Stimulated activated CD8-positive, alpha-beta memory T cell treated with anti-CD3 and anti-CD28 coated beads, Interleukin-7, amount 100 ng/mL, for 1 hour (primary cell): Measurements from ENCODE around the gene THUMPD3.

ENCODE experiments used
- DNase-seq, 2 donors: peaks; one replicate each; pipeline ENCODE4 v3.0.0-alpha.2; 2020; ENCODE audit warnings: low read depth in 2 of 2

Gene THUMPD3

GRCh38 chr3:9362731-9363530 is at the start of gene THUMPD3:
TSS of gene THUMPD3 (plus strand) at chr3:9363054. CDS start at chr3:9365069, 2,015 bp downstream.
- peak; percentile 84 to 88 for DNase-seq

GRCh38 chr3:9314796-9315195 is 48.1 kb upstream of the THUMPD3 start:
- no peak for DNase-seq

GRCh38 chr3:9316881-9317361 is 45.9 kb upstream of the THUMPD3 start:
- DNase-seq: no peak

- DNase-seq: no peak
These were observed 40.1 kb upstream of the THUMPD3 start for GRCh38 chr3:9322780-9323179.

GRCh38 chr3:9324944-9325343 is 37.9 kb upstream of the THUMPD3 start:
- DNase-seq: no peak

- DNase-seq: no peak
These were observed 35.3 kb upstream of the THUMPD3 start for GRCh38 chr3:9327578-9327977.

GRCh38 chr3:9330166-9330703 is 32.6 kb upstream of the THUMPD3 start:
- DNase-seq: no peak

GRCh38 chr3:9331171-9331570 is 31.7 kb upstream of the THUMPD3 start:
- DNase-seq: no peak

GRCh38 chr3:9332250-9333030 is 30.4 kb upstream of the THUMPD3 start:
- DNase-seq: no peak

GRCh38 chr3:9339761-9340471 is 22.9 kb upstream of the THUMPD3 start:
- no peak for DNase-seq

GRCh38 chr3:9340472-9340902 is 22.4 kb upstream of the THUMPD3 start:
- DNase-seq: no peak

GRCh38 chr3:9342696-9343095 is 20.2 kb upstream of the THUMPD3 start:
- DNase-seq: no peak

GRCh38 chr3:9343115-9343514 is 19.7 kb upstream of the THUMPD3 start:
- no peak for DNase-seq

GRCh38 chr3:9345041-9345440 is 17.8 kb upstream of the THUMPD3 start:
- no peak for DNase-seq

GRCh38 chr3:9346141-9346540 is 16.7 kb upstream of the THUMPD3 start:
- DNase-seq: no peak

- no peak for DNase-seq
These were observed 15.8 kb upstream of the THUMPD3 start for GRCh38 chr3:9347081-9347480.

GRCh38 chr3:9347887-9348286 is 15.0 kb upstream of the THUMPD3 start:
- no peak for DNase-seq

GRCh38 chr3:9349321-9350117 is 13.3 kb upstream of the THUMPD3 start:
- DNase-seq: no peak

- no peak for DNase-seq
These were observed 11.1 kb upstream of the THUMPD3 start for GRCh38 chr3:9351709-9352126.

GRCh38 chr3:9352917-9353752 is 9.7 kb upstream of the THUMPD3 start:
- DNase-seq: peak; percentile 28 to 39
